H9 (cell line): ENCODE results near the gene TCEAL6. TPM values are rescaled to one million over a fixed set of nuclear protein-coding genes. Genes with fewer than 3 reads are reported as not detected.

Source experiments
- DNase-seq: peaks from one replicate; pipeline ENCODE4 v3.0.0-alpha.2; 2017
- H2AFZ ChIP-seq: one replicate; pipeline ENCODE4 v1.6.1; 2013; ENCODE audit warnings: mild to moderate bottlenecking, low read length, control low read depth, moderate library complexity
- H2AK5ac ChIP-seq: 2 replicates; pipeline ENCODE4 v1.6.1; 2013; ENCODE audit warnings: low read length, control low read depth, mixed read lengths; ENCODE audit not compliant: insufficient read length
- H2BK120ac ChIP-seq: one replicate; pipeline ENCODE4 v1.6.1; 2013; ENCODE audit warnings: low read depth, mild to moderate bottlenecking, low read length, control low read depth, inconsistent platforms; ENCODE audit not compliant: poor library complexity, severe bottlenecking
- H2BK12ac ChIP-seq: 2 replicates; pipeline ENCODE4 v1.6.1; 2013; ENCODE audit warnings: low read length, control low read depth, mixed read lengths, low read depth; ENCODE audit not compliant: insufficient read length
- H2BK15ac ChIP-seq: 2 replicates; pipeline ENCODE4 v1.6.1; 2013; ENCODE audit warnings: low read depth, low read length, control low read depth
- H2BK20ac ChIP-seq: one replicate; pipeline ENCODE4 v1.6.1; 2013; ENCODE audit warnings: low read depth, mild to moderate bottlenecking, low read length, control low read depth, inconsistent platforms; ENCODE audit not compliant: poor library complexity, severe bottlenecking
- H2BK5ac ChIP-seq: 2 replicates; pipeline ENCODE4 v1.6.1; 2013; ENCODE audit warnings: low read length, control low read depth, mixed read lengths; ENCODE audit not compliant: insufficient read length
- H3K14ac ChIP-seq: 2 replicates; pipeline ENCODE4 v1.6.1; 2013; ENCODE audit warnings: low read length, control low read depth; ENCODE audit not compliant: insufficient read depth
- H3K18ac ChIP-seq: 2 replicates; pipeline ENCODE4 v1.6.1; 2013; ENCODE audit warnings: low read depth, mild to moderate bottlenecking, mixed read lengths, low read length, control low read depth; ENCODE audit not compliant: insufficient read length
- H3K23ac ChIP-seq: 2 replicates; pipeline ENCODE4 v1.6.1; 2013; ENCODE audit warnings: low read length, control low read depth, mixed read lengths, low read depth; ENCODE audit not compliant: insufficient read length
- H3K23me2 ChIP-seq: 2 replicates; pipeline ENCODE4 v1.6.1; 2013; ENCODE audit warnings: low read depth, mild to moderate bottlenecking, mixed read lengths, low read length, control low read depth; ENCODE audit not compliant: insufficient read length, poor library complexity, severe bottlenecking
- H3K27ac ChIP-seq: 2 replicates; pipeline ENCODE4 v1.5.1; 2013; ENCODE audit warnings: low read length, control low read depth, mixed read lengths, low read depth; ENCODE audit not compliant: insufficient read length
- H3K27me3 ChIP-seq: 2 replicates; pipeline ENCODE4 v1.6.1; 2013; ENCODE audit warnings: low read length, control low read depth, inconsistent platforms; ENCODE audit not compliant: insufficient read depth
- H3K4ac ChIP-seq: 2 replicates; pipeline ENCODE4 v1.6.1; 2013; ENCODE audit warnings: low read depth, mild to moderate bottlenecking, control low read depth, inconsistent platforms, low read length, moderate library complexity
- H3K4me1 ChIP-seq: 2 replicates; pipeline ENCODE4 v1.6.1; 2013; ENCODE audit warnings: low read length, control low read depth, inconsistent platforms; ENCODE audit not compliant: insufficient read depth
- H3K4me2 ChIP-seq: 2 replicates; pipeline ENCODE4 v1.6.1; 2013; ENCODE audit warnings: low read length, control low read depth, mixed read lengths; ENCODE audit not compliant: insufficient read length, insufficient read depth
- H3K56ac ChIP-seq: 2 replicates; pipeline ENCODE4 v1.6.1; 2013; ENCODE audit warnings: low read depth, mild to moderate bottlenecking, mixed read lengths, low read length, control low read depth; ENCODE audit not compliant: insufficient read length
- H3K79me1 ChIP-seq: 2 replicates; pipeline ENCODE4 v1.6.1; 2013; ENCODE audit warnings: low read depth, mild to moderate bottlenecking, moderate library complexity, low read length, control low read depth, inconsistent platforms; ENCODE audit not compliant: insufficient read depth, poor library complexity, severe bottlenecking
- H3K79me2 ChIP-seq: 2 replicates; pipeline ENCODE4 v1.6.1; 2013; ENCODE audit warnings: low read length, control low read depth, inconsistent platforms; ENCODE audit not compliant: insufficient read depth
- H3K9ac ChIP-seq: 2 replicates; pipeline ENCODE4 v1.6.1; 2013; ENCODE audit warnings: low read length, control low read depth, mixed read lengths; ENCODE audit not compliant: insufficient read length; ENCODE audit errors: extremely low read depth
- H3K9me3 ChIP-seq: one replicate; pipeline ENCODE4 v1.6.1; 2013; ENCODE audit warnings: low read depth, low read length, inconsistent platforms; ENCODE audit not compliant: control insufficient read depth
- H3T11ph ChIP-seq: one replicate; pipeline ENCODE4 v1.6.1; 2013; ENCODE audit warnings: mild to moderate bottlenecking, low read length, control low read depth, inconsistent platforms
- H4K20me1 ChIP-seq: one replicate; pipeline ENCODE4 v1.6.1; 2013; ENCODE audit not compliant: control insufficient read depth, insufficient read length, insufficient read depth
- H4K5ac ChIP-seq: 2 replicates; pipeline ENCODE4 v1.6.1; 2013; ENCODE audit warnings: low read depth, mild to moderate bottlenecking, mixed read lengths, low read length, control low read depth; ENCODE audit not compliant: insufficient read length
- H4K8ac ChIP-seq: replicated peaks from 2 replicates; pipeline ENCODE4 v1.6.1; 2013; ENCODE audit warnings: low read length, control low read depth, mixed read lengths, low read depth; ENCODE audit not compliant: insufficient read length
- H4K91ac ChIP-seq: 2 replicates; pipeline ENCODE4 v1.6.1; 2013; ENCODE audit warnings: low read depth, mild to moderate bottlenecking, moderate library complexity, mixed read lengths, low read length, control low read depth; ENCODE audit not compliant: insufficient read length
- H3K27ac Mint-ChIP-seq, 3 experiments: 2 replicates in 2 of 3; 3 replicates in 1 of 3; pipeline ENCODE4 v1.8.0; 2020 to 2021; ENCODE audit warnings: mixed read lengths in 3 of 3, mild to moderate bottlenecking in 1 of 3, moderate library complexity in 1 of 3
- H3K27me3 Mint-ChIP-seq: 2 replicates; pipeline ENCODE4 v1.8.0; 2021; ENCODE audit warnings: low read depth, mild to moderate bottlenecking, moderate library complexity, mixed read lengths
- H3K36me3 Mint-ChIP-seq, 3 experiments: 2 replicates in 2 of 3; 3 replicates in 1 of 3; pipeline ENCODE4 v1.8.0; 2020 to 2021; ENCODE audit warnings: low read depth in 3 of 3, mixed read lengths in 3 of 3; ENCODE audit not compliant: insufficient read depth in 1 of 3
- H3K4me1 Mint-ChIP-seq, 2 experiments: 2 replicates each; pipeline ENCODE4 v1.8.0; 2020; ENCODE audit warnings: mixed read lengths in 2 of 2
- H3K4me3 Mint-ChIP-seq, 2 experiments: 2 replicates in 1 of 2; 3 replicates in 1 of 2; pipeline ENCODE4 v1.8.0; 2020 to 2021; ENCODE audit warnings: mild to moderate bottlenecking in 2 of 2, mixed read lengths in 2 of 2, moderate library complexity in 1 of 2
- H3K9me3 Mint-ChIP-seq, 2 experiments: 2 replicates in 1 of 2; 3 replicates in 1 of 2; pipeline ENCODE4 v1.8.0; 2020; ENCODE audit warnings: mild to moderate bottlenecking in 2 of 2, mixed read lengths in 2 of 2, moderate library complexity in 1 of 2
- WGBS: extraction: QIAGEN DNeasy Blood & Tissue Kit; methylation state at CpG from one replicate; pipeline ENCODE4 v1.1.7; 2013; ENCODE audit warnings: missing lambda C conversion rate, low lambda C conversion rate, mixed read lengths; ENCODE audit not compliant: insufficient read length; ENCODE audit errors: extremely low coverage; 5-methylcytosine and 5-hydroxymethylcytosine counted together
- total RNA-seq: library from RNA; stranded (reverse); gene quantifications from 2 replicates; pipeline ENCODE4 v1.2.1, GENCODE V29; 2021
- TF ChIP-seq, protein P1 (sequence below): fragments of 200-600 bp; sonication (generic); conservative IDR thresholded peaks from 3 replicates; pipeline ENCODE4 v1.8.0; 2021; ENCODE audit warnings: antibody characterized with exemption, mild to moderate bottlenecking

The TCEAL6 gene
- total RNA-seq, 1 experiment from 2014 or later = not detected

GRCh38 chrX:102129473-102129872, 12.8 kb downstream of the TCEAL6 start:
- no peak overlapping the region for H3K27ac ChIP-seq
- peaks cover 9% of the 10 kb centered on the region in 2 experiments for H3K4me1 Mint-ChIP-seq
- H3K23ac ChIP-seq = no peak overlapping the region
- no peaks in the 10 kb centered on the region for H3K79me2 ChIP-seq
- no peaks in the 10 kb centered on the region for H3K23me2 ChIP-seq
- H3K27me3 Mint-ChIP-seq = peaks cover 15% of the 10 kb centered on the region
- peaks cover 36% of the 10 kb centered on the region for H3K9me3 ChIP-seq
- no peaks in the 10 kb centered on the region; the same call in 1 of the 2 replicates for H3K27me3 ChIP-seq
- WGBS = no CpG with 5 or more reads among the region's 1 CpG
- TF ChIP-seq, protein P1, sequence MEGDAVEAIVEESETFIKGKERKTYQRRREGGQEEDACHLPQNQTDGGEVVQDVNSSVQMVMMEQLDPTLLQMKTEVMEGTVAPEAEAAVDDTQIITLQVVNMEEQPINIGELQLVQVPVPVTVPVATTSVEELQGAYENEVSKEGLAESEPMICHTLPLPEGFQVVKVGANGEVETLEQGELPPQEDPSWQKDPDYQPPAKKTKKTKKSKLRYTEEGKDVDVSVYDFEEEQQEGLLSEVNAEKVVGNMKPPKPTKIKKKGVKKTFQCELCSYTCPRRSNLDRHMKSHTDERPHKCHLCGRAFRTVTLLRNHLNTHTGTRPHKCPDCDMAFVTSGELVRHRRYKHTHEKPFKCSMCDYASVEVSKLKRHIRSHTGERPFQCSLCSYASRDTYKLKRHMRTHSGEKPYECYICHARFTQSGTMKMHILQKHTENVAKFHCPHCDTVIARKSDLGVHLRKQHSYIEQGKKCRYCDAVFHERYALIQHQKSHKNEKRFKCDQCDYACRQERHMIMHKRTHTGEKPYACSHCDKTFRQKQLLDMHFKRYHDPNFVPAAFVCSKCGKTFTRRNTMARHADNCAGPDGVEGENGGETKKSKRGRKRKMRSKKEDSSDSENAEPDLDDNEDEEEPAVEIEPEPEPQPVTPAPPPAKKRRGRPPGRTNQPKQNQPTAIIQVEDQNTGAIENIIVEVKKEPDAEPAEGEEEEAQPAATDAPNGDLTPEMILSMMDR = peak; percentile 37; the same call in 2 of the 3 replicates
- no peak overlapping the region for H2BK20ac ChIP-seq
- peaks cover 0 to 7% (median 4%) of the 10 kb centered on the region in 3 experiments; a peak in 4 of 7 replicates for H3K36me3 Mint-ChIP-seq
- H3K27ac Mint-ChIP-seq = no peak overlapping the region
- no peak overlapping the region for H2BK5ac ChIP-seq
- no peaks in the 10 kb centered on the region for H3K4me1 ChIP-seq
- no peak overlapping the region for H3K56ac ChIP-seq
- no peak overlapping the region for H3K9ac ChIP-seq
- no peak for DNase-seq
- H3K4me2 ChIP-seq = no peak overlapping the region
- no peak overlapping the region for H3K18ac ChIP-seq
- H3T11ph ChIP-seq = no peak overlapping the region
- H3K9me3 Mint-ChIP-seq = peaks cover 57 to 81% of the 10 kb centered on the region in 2 experiments
- no peak overlapping the region for H4K8ac ChIP-seq
- H2BK120ac ChIP-seq = no peak overlapping the region
- no peaks in the 10 kb centered on the region for H3K79me1 ChIP-seq
- no peak overlapping the region for H4K91ac ChIP-seq
- no peak overlapping the region for H3K4me3 Mint-ChIP-seq
- no peak overlapping the region for H2AK5ac ChIP-seq
- no peak overlapping the region for H2BK15ac ChIP-seq
- H4K20me1 ChIP-seq = no peaks in the 10 kb centered on the region
- H2AFZ ChIP-seq = no peak overlapping the region
- no peak overlapping the region for H2BK12ac ChIP-seq
- H3K4ac ChIP-seq = no peak overlapping the region
- H4K5ac ChIP-seq = no peak overlapping the region
- no peak overlapping the region for H3K14ac ChIP-seq
